GM12878 (cell line): ENCODE data around the gene MYO10. TPM values are rescaled to one million over a fixed set of nuclear protein-coding genes. Genes with fewer than 3 reads are reported as not detected.

Experiments used
- ATAC-seq: fragments of 200-7000 bp; cut with Tn5 transposase; 3 replicates; pipeline ENCODE4 v1.9.1; 2020; ENCODE audit warnings: mild to moderate bottlenecking, moderate library complexity
- BruUV-seq: library from RNA; stranded (reverse); fragments of 400-500 nt; replicated peaks from 2 replicates; lab custom pipeline; 2021; lab: Mats Ljungman, UMichigan
- CTCF ChIA-PET: fragments of 300-600 bp; sonication (Branson Sonifier 250); formaldehyde crosslinking; extraction: SDS; loops from one replicate; lab custom pipeline; 2021; ENCODE audit warnings: inconsistent platforms; lab: Yijun Ruan, JAX
- POLR2A ChIA-PET: fragments of 350-600 bp; formaldehyde crosslinking; extraction: SDS; loops from one replicate; lab custom pipeline; 2021; ENCODE audit warnings: inconsistent platforms; lab: Charles Lee
- RAD21 ChIA-PET: fragments of 300-600 bp; sonication (Branson Sonifier 250); formaldehyde crosslinking; loops from one replicate; lab custom pipeline; 2023; ENCODE audit warnings: antibody characterized with exemption; ENCODE audit not compliant: unreplicated experiment; lab: Charles Lee
- SMC1A ChIA-PET: fragments of 300-600 bp; sonication (Branson Sonifier 250); formaldehyde crosslinking; loops from one replicate; lab custom pipeline; 2023; ENCODE audit not compliant: unreplicated experiment, uncharacterized antibody; lab: Charles Lee
- DNase-seq: peaks from one replicate; pipeline ENCODE4 v3.0.0-alpha.2; 2011; ENCODE audit warnings: low read depth, low spot score
- FAIRE-seq: peaks from 3 replicates; lab custom pipeline; 2011; peaks lifted over from hg19 to GRCh38; lab: Jason Lieb, UNC
- H2AFZ ChIP-seq: 2 replicates; pipeline ENCODE4 v1.6.0; 2011; ENCODE audit warnings: low read depth, low read length, control low read depth; ENCODE audit not compliant: control insufficient read depth
- H3K27ac ChIP-seq: 2 replicates; pipeline ENCODE4 v1.5.1; 2011; ENCODE audit warnings: control low read depth; ENCODE audit not compliant: control insufficient read depth, insufficient read depth
- H3K27me3 ChIP-seq, 2 experiments: replicated peaks in 1 of 2; 2 replicates each; pipeline versions ENCODE4 v1.6.0 to v1.6.1; 2011; ENCODE audit warnings: low read length in 1 of 2; ENCODE audit not compliant: control insufficient read depth in 2 of 2, insufficient read depth in 2 of 2
- H3K36me3 ChIP-seq, 2 experiments: 2 replicates each; pipeline ENCODE4 v1.5.1; 2011; ENCODE audit warnings: low read length in 1 of 2; ENCODE audit not compliant: control insufficient read depth in 2 of 2, insufficient read depth in 2 of 2
- H3K4me1 ChIP-seq: 2 replicates; pipeline ENCODE4 v1.6.1; 2011; ENCODE audit warnings: mild to moderate bottlenecking, low read length, moderate library complexity, mixed read lengths; ENCODE audit not compliant: control insufficient read depth, insufficient read depth
- H3K4me2 ChIP-seq: 2 replicates; pipeline ENCODE4 v1.6.0; 2011; ENCODE audit warnings: control low read depth; ENCODE audit not compliant: control insufficient read depth, insufficient read depth
- H3K4me3 ChIP-seq: fragments of 200-600 bp; sonication (generic); 2 replicates; pipeline ENCODE4 v1.5.1; 2016
- H3K79me2 ChIP-seq: 2 replicates; pipeline ENCODE4 v1.6.0; 2011; ENCODE audit warnings: low read length; ENCODE audit not compliant: control insufficient read depth, insufficient read depth
- H3K9ac ChIP-seq: 2 replicates; pipeline ENCODE4 v1.8.0; 2011; ENCODE audit warnings: low read length, control low read depth, mixed read lengths; ENCODE audit not compliant: control insufficient read depth, insufficient read depth
- H3K9me3 ChIP-seq: replicated peaks from 3 replicates; pipeline ENCODE4 v1.5.1; 2011; ENCODE audit warnings: mild to moderate bottlenecking, low read length; ENCODE audit not compliant: control insufficient read depth, insufficient read depth
- H4K20me1 ChIP-seq: 2 replicates; pipeline ENCODE4 v1.6.0; 2011; ENCODE audit not compliant: control insufficient read depth, insufficient read depth
- CBX3 ChIP-seq: fragments of 200-600 bp; sonication (generic); IDR thresholded peaks from 2 replicates; pipeline ENCODE4 v1.6.1; 2016; ENCODE audit warnings: low read depth, borderline replicate concordance
- CUX1 ChIP-seq: IDR thresholded peaks from 2 replicates; pipeline ENCODE4 v1.6.1; 2012; ENCODE audit warnings: improper control_type of control experiment, low read depth, low read length; ENCODE audit not compliant: insufficient replicate concordance
- KLF5 ChIP-seq: fragments of 450-650 bp; IDR thresholded peaks from 2 replicates; pipeline ENCODE4 v1.6.1; 2014; ENCODE audit warnings: mild to moderate bottlenecking; ENCODE audit not compliant: partially characterized antibody
- MTA3 ChIP-seq: IDR thresholded peaks from 2 replicates; pipeline ENCODE4 v1.6.1; 2012; ENCODE audit warnings: low read length, inconsistent platforms, borderline replicate concordance
- MYC ChIP-seq: IDR thresholded peaks from 2 replicates; pipeline ENCODE4 v1.6.1; 2011; ENCODE audit warnings: mild to moderate bottlenecking, low read length, moderate library complexity, inconsistent platforms; ENCODE audit not compliant: insufficient read depth, insufficient replicate concordance, insufficient read length, severe bottlenecking
- RELA ChIP-seq: fragments of 450-650 bp; IDR thresholded peaks from 2 replicates; pipeline ENCODE4 v1.8.0; 2014; ENCODE audit warnings: borderline replicate concordance; ENCODE audit not compliant: partially characterized antibody
- SREBF2 ChIP-seq: IDR thresholded peaks from 2 replicates; pipeline ENCODE4 v1.6.1; 2012; ENCODE audit warnings: mild to moderate bottlenecking, low read length
- ZBTB11 ChIP-seq: fragments of 450-650 bp; formaldehyde crosslinking; IDR thresholded peaks from 2 replicates; pipeline ENCODE4 v1.5.0; 2022; ENCODE audit warnings: mild to moderate bottlenecking, missing genetic modification characterization
- WGBS: methylation state at CpG from one replicate; pipeline ENCODE4 v1.1.6; 2016; ENCODE audit warnings: low lambda C conversion rate; ENCODE audit not compliant: insufficient replicate concordance, insufficient coverage; ENCODE audit errors: missing lambda C conversion rate; 5-methylcytosine and 5-hydroxymethylcytosine counted together
- in situ Hi-C: fragments of 300-500 bp; cut with MboI; formaldehyde crosslinking; loops from 9 replicates; pipeline ENCODE4 v1.14.3; 2018; ENCODE audit warnings: mixed read lengths
- intact Hi-C: fragments of 100-400 bp; cut with micrococcal nuclease; formaldehyde crosslinking; loops from one replicate; pipeline ENCODE4 v1.14.2; 2022; ENCODE audit not compliant: unreplicated experiment
- polyA plus RNA-seq, 11 experiments: library from polyadenylated mRNA; depleted of rRNA in 4 of 11; unstranded in 6 of 11; stranded (reverse) in 5 of 11; fragments of >200 nt; fragmentation: Nextera tagmentation in 4 of 11; fragmentation: Illumina TruSeq in 1 of 11; extraction: Ambion mirVana in 4 of 11; extraction: Trizol in 1 of 11; gene quantifications; 1 replicate in 1 of 11; 2 replicates in 10 of 11; pipeline versions ENCODE4 v1.2.1 to v1.2.3, GENCODE V29; 2011 to 2016; ENCODE audit warnings: inconsistent platforms in 2 of 11, missing spikeins in 2 of 11, low read depth in 1 of 11
- total RNA-seq, 4 experiments: library from RNA; depleted of rRNA in 3 of 4; stranded (reverse); fragments of >200 nt in 3 of 4; fragmentation: Illumina TruSeq in 1 of 4; extraction: Trizol in 1 of 4; gene quantifications; 2 replicates each; pipeline versions ENCODE4 v1.2.1 to v1.2.3, GENCODE V29; 2013 to 2021
- TF ChIP-seq, protein P1 (sequence below): IDR thresholded peaks from 2 replicates; pipeline ENCODE4 v1.6.1; 2011; ENCODE audit warnings: mild to moderate bottlenecking, low read depth, low read length, moderate library complexity; ENCODE audit not compliant: insufficient replicate concordance
- TF ChIP-seq, protein P2 (sequence below): fragments of 450-650 bp; IDR thresholded peaks from 2 replicates; pipeline ENCODE4 v1.6.1; 2017; ENCODE audit warnings: low read depth, mild to moderate bottlenecking, moderate library complexity

MYO10 gene
- total and polyA plus RNA-seq, 10 of the 15 experiments (the other 5 are each of a cell fraction or from before 2014, with no cell fraction given), result 0.02 to 0.77 (median 0.17) TPM

- Histone ChIP-seq H3K27ac (no peak overlapping the region), H3K4me2 (no peak overlapping the region), H3K36me3 (no peaks in the 10 kb centered on the region), H2AFZ (no peak overlapping the region), H3K79me2 (no peaks in the 10 kb centered on the region), H3K9ac (no peak overlapping the region), H3K4me1 (no peaks in the 10 kb centered on the region; the same call in 1 of the 2 replicates), H3K27me3 (no peaks in the 10 kb centered on the region)
- SMC1A ChIA-PET, result interaction anchor here (1.7 to 2.7 kb wide), 3 partner anchors 340 to 423 kb away, joined by 7 to 14 read pairs (median 10); no protein-coding TSS in a partner anchor
- intact Hi-C loops (loop anchor here (5.0 kb wide), 1 partner anchor 140 kb away; no protein-coding TSS in a partner anchor), in situ Hi-C loops (loop anchor here (5.0 to 25.0 kb wide), 3 partner anchors 332 to 1520 kb away; no protein-coding TSS in a partner anchor)
- RAD21 ChIA-PET, result interaction anchor here (1.8 kb wide), 1 partner anchor 340 kb away, joined by 9 read pairs; no protein-coding TSS in a partner anchor
- no peak for DNase-seq
- no peak for FAIRE-seq
- CTCF ChIA-PET, result interaction anchor here (1.1 to 4.6 kb wide), 4 partner anchors 33 to 411 kb away, joined by 3 to 53 read pairs (median 21); no protein-coding TSS in a partner anchor
- no peak for ATAC-seq
- 34% methylated on average over 12 of the region's 13 CpGs for WGBS
- BruUV-seq, result no TSS peak
- TF ChIP-seq RELA (no peak), CBX3 (no peak), ZBTB11 (no peak), CUX1 (no peak), MYC (no peak), MTA3 (no peak), KLF5 (no peak), SREBF2 (no peak)
- TF ChIP-seq, protein P1, sequence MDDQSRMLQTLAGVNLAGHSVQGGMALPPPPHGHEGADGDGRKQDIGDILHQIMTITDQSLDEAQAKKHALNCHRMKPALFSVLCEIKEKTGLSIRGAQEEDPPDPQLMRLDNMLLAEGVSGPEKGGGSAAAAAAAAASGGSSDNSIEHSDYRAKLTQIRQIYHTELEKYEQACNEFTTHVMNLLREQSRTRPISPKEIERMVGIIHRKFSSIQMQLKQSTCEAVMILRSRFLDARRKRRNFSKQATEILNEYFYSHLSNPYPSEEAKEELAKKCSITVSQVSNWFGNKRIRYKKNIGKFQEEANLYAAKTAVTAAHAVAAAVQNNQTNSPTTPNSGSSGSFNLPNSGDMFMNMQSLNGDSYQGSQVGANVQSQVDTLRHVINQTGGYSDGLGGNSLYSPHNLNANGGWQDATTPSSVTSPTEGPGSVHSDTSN, result no peak
- TF ChIP-seq, protein P2, sequence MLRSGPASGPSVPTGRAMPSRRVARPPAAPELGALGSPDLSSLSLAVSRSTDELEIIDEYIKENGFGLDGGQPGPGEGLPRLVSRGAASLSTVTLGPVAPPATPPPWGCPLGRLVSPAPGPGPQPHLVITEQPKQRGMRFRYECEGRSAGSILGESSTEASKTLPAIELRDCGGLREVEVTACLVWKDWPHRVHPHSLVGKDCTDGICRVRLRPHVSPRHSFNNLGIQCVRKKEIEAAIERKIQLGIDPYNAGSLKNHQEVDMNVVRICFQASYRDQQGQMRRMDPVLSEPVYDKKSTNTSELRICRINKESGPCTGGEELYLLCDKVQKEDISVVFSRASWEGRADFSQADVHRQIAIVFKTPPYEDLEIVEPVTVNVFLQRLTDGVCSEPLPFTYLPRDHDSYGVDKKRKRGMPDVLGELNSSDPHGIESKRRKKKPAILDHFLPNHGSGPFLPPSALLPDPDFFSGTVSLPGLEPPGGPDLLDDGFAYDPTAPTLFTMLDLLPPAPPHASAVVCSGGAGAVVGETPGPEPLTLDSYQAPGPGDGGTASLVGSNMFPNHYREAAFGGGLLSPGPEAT, result no peak
- TF ChIP-seq, all 136 proteins: peak for 0
- Histone ChIP-seq H4K20me1 (no peaks in the 10 kb centered on the region), H3K4me3 (no peak overlapping the region), H3K9me3 (no peaks in the 10 kb centered on the region)
- POLR2A ChIA-PET, result no interaction called here
Measured at GRCh38 chr5:16792598-16793275, 143.4 kb downstream of the MYO10 start.
